ENCODE measurements around the gene ZNF697.

GRCh38 chr1:119681560-119681959, 33.5 kb upstream of the ZNF697 start:
- TF ChIP-seq CTCF (IDR thresholded peaks at IDR 0.05) = no peak
- TF ChIP-seq POLR2A (IDR thresholded peaks at IDR 0.05) = no peak

Data from lower leg skin (tissue), 3 donors.